D721Med (cell line): ENCODE data around the gene PHOX2B.

Experiments used
- DNase-seq: peaks from one replicate; pipeline ENCODE4 v3.0.0; 2011; ENCODE audit warnings: low spot score; ENCODE audit not compliant: insufficient read length
- FAIRE-seq: peaks from 2 replicates; lab custom pipeline; 2011; peaks lifted over from hg19 to GRCh38; lab: Jason Lieb, UNC
- CTCF ChIP-seq: IDR thresholded peaks from 2 replicates; pipeline ENCODE4 v1.5.1; 2012; ENCODE audit warnings: mild to moderate bottlenecking, control low read depth; ENCODE audit not compliant: insufficient read depth; ENCODE audit errors: missing control alignments

The PHOX2B gene

GRCh38 chr4:41753942-41754341, 5.4 kb upstream of the PHOX2B start:
- TF ChIP-seq CTCF, result no peak
- DNase-seq (no peak), FAIRE-seq (no peak)

DNA sequence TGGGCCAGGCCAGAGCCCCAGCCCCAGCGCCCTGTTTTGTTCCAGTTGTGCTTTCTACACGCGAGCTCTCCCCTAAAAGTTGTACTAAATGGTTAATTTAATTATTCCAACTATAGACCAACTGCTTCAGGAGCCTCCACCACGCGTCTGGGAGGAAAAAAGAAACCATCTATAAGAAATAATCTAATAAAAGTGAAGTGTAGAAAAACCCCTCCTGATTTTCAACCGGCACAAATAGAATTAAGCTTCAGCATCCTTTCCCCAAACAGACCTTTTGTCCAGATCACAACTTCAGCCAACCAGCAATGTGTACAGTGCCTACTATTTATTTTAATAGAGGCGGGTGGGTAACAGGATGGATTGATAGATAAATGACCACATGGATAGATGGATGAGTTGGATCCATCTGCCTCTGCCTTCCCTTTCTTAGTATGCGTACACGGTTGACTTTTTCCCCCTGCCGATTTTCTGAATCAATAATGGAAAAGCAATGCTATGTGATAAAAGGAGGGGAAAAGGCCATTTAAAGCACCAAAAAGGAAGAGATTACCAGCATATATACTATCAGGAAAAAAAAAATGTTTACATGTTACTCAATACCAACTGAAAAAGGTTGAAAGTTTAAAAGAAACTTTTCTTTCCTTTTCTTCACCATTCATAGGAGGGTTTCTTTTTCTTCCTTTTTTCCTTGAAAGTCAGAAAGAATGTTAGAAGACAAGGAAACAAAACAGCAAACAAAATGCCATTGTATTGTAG, 3.7 kb upstream of the PHOX2B start:
- DNase-seq, result no peak
- no peak for TF ChIP-seq CTCF
- no peak for FAIRE-seq

GRCh38 chr4:41751449-41752061, 3.0 kb upstream of the PHOX2B start:
- no peak for TF ChIP-seq CTCF
- no peak for DNase-seq
- FAIRE-seq, result no peak

DNA sequence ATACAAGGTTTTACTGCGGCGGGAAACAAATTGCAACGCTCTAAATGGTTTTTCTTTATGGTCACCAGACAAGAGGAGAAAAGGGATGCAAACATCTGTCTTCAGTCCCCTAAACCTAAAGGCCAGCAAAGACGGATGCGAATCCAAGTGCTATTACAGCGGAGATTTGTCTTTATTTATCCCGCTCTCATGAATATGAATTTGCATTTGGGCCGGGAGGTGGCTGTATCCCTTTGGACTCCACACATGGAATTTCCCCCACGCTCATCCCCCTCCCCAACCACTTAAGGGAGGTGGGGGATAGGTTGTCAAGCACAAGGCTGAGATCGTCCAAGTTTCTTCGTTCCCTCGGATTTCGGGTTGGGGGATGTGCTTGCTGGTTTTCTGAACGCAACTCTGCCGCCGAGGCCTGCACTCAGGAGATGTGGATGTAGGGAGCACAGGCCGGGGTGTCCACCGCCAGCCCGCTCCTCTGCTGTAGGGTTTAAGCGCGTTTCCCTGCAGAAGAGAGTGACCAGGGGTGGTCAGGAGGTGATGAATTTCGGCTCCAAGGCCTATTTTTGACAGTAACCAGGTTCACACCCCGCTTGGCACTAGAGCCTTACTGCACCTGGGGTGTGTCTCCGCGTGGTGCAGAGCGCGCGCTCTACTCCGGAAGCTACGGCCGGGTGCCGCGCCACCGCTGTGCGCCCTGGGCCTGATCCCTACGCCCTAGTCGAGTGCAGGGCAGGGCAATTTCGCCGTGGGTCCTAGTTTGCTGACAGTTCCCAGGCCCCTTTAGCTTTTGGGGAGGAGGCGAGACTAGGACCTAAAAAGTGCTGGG, 2.3 kb upstream of the PHOX2B start:
- FAIRE-seq (no peak), DNase-seq (no peak)
- TF ChIP-seq CTCF, result no peak

GRCh38 chr4:41750121-41750625, 1.6 kb upstream of the PHOX2B start:
- no peak for DNase-seq

GRCh38 chr4:41749631-41750039, 1.1 kb upstream of the PHOX2B start:
- no peak for DNase-seq
- FAIRE-seq, result no peak
- TF ChIP-seq CTCF, result no peak

More at GRCh38 chr4:41750121-41750625, 1.6 kb upstream of the PHOX2B start:
- TF ChIP-seq CTCF, result no peak
- no peak for FAIRE-seq
